C4-2B (cell line): ENCODE data around the gene WBP1.

ENCODE experiments used
- H3K27ac ChIP-seq: fragments of 450-650 bp; 2 replicates; pipeline ENCODE4 v1.5.1; 2017
- CTCF ChIP-seq: fragments of 450-650 bp; conservative IDR thresholded peaks from 2 replicates; pipeline ENCODE4 v1.5.1; 2017; ENCODE audit warnings: mild to moderate bottlenecking
- ZFX ChIP-seq: fragments of 450-650 bp; IDR thresholded peaks from 2 replicates; pipeline ENCODE4 v1.6.1; 2017

WBP1 gene

DNA sequence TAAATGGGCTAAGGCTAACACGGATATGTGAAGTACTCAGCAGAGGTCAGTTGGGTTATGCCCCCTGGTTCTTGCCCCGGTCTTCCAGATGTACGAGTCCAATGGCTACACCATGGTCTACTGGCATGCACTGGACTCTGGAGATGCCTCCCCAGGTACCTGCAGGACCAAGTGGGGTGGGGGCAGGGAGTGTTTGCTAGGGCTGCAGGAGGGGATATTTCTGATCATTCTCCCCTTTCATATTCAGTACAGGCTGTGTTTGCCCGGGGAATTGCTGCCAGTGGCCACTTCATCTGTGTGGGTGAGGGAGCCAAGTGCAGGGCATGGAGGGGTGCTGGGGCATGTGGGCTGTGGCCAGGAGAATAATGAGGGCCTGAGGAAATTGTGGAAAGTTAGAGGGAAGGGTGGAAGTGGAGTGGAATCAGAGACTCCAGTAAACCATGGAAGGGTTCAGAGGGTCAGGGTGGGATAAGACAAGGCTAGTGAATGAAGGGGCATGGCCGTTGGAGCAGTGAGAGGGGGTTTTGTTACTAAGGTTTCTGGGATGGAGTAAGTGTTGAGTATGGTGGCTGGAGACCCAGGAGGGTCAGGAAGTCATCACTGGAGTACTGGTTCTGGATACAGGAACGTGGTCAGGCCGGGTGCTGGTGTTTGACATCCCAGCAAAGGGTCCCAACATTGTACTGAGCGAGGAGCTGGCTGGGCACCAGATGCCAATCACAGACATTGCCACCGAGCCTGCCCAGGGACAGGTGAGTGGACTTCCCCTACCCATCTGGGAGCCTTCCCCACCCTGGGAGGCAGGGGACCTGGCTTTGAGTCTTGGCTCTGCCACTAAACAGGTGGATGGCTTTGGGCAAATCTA, 34.8 kb upstream of the WBP1 start:
- TF ChIP-seq ZFX (no peak), CTCF (no peak)
- H3K27ac ChIP-seq = no peak overlapping the region

- TF ChIP-seq ZFX (no peak), CTCF (no peak)
- no peak overlapping the region for H3K27ac ChIP-seq
Observed at GRCh38 chr2:74424139-74424992, 33.9 kb upstream of the WBP1 start.

- no peak overlapping the region for H3K27ac ChIP-seq
- TF ChIP-seq ZFX (no peak), CTCF (no peak)
Observed at GRCh38 chr2:74424995-74425406, 33.2 kb upstream of the WBP1 start.

DNA sequence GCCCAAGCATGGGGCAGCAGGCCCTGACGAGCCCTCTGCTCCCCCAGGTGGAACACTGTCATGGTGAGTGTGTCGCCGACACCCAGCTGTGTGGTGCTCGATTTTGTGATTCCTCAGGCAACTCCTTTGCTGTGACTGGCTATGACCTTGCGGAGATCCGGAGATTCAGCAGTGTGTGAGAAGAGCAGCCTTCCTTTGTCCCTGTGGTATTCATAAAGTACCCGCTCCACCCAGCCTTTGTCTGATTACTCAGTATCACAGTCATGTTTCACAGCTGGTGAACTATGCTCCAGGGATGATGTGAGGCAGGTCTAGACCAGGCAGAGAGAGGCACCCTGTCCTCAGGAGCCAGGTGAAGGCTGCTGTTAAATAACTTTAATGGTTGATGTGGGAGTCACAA, 32.7 kb upstream of the WBP1 start:
- no peak overlapping the region for H3K27ac ChIP-seq

DNA sequence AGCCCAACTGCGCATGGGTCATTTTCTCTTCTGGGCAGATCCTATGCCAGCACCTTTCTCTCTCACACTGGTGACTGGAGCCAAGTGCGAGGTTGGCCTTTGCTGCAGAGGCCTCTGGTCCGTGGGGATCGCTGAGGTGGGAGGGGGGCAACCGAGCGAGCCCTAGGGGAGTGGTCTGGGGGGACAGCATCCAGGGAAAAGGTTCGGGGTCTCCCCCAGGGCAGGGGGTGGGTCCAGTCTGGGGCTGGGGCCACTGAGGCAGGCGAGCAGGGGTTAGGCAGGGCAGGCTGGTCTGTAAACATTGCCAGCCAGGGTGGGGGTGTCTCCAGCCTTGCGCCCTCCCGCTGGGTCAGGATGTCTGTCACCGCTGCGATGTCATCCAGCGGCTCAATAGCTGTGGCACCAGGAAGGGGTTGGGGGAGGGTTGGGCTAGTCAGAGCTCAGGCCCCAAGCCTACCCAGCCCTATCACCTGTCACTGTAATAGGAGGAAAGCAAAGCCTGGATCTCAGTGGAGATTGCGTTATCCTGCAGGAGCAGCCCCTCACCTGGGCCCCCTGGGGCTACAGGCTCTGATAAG, 32.0 kb upstream of the WBP1 start:
- no peak for TF ChIP-seq CTCF
- TF ChIP-seq ZFX = no peak
- H3K27ac ChIP-seq = no peak overlapping the region

More for the DNA sequence above, 32.7 kb upstream of the WBP1 start:
- TF ChIP-seq ZFX (no peak), CTCF (no peak)

DNA sequence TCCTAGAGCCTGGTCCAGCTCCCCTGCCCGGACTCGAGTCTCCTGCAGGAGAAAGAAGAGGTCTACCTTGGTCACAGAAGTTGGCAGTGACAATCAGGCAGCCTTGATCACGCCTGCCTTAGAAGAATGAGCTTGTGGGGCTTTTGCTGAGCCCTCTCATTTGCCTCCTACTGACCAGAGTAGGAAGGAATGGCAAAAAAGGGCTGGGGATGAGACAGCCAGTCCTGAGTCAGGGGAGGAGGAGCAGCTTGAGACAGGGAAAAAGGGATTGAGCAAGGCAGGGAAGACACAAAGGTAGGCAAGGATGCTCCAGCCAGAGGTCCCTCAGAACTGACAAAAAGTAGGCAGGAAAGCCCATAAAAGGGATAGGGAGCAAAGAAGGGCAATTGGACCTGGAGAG, 30.7 kb upstream of the WBP1 start:
- TF ChIP-seq ZFX (no peak), CTCF (no peak)
- no peak overlapping the region for H3K27ac ChIP-seq
